Measurements from ENCODE around the gene MFSD11. TPM values are rescaled to one million over a fixed set of nuclear protein-coding genes. Genes with fewer than 3 reads are reported as not detected.

Gene MFSD11
- total and polyA plus RNA-seq, 2 of the 8 experiments (the other 6 are each of a cell fraction or from before 2014, with no cell fraction given) = 17.7 to 19.8 TPM

DNA sequence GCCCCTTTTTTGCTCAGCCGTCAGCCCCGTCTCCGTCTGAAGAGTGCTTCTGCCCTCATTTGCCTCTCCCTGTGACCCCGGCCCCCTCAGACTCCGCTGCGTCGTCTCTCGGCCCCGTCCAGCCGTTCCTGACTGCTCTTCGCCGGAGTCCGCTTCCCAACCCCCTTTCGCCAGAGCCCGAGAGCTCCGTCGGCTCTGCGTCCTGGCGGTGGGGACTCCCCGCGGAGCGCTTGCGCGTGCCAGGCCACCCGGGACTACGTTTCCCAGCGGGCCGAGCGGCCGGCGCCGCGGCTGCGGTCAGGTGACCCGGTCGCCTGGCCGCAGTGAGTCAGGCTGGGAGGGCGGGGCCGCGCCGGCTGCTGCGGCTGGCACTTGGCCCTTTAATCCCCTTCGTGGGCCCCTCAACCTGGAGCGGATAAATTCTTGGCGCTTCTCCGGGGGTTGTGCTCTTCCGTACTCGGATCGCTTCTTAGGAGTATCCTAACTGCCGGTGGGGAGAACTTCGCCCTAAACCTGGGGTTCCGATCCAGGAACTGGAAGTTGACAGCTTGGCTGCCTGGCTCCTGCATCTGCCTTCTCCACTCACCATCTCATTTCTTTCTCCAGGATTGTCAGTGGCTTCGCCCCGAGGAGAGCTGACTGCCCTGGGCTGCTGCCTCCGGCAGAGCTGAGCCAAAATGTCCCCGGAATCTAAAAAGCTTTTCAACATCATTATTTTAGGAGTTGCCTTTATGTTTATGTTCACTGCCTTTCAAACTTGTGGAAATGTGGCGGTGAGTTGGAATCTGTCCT, at the start of gene MFSD11 (continued):
- TF ChIP-seq BRCA1 (IDR thresholded peaks at IDR 0.05; ENCODE audit: low read depth, low read length) (no peak), KDM4A (IDR thresholded peaks at IDR 0.05; ENCODE audit: low read depth, low read length, severe bottlenecking) (no peak), CBX5 (IDR thresholded peaks at IDR 0.05; ENCODE audit: low read depth, low read length) (no peak), CBX8 (IDR thresholded peaks at IDR 0.05; ENCODE audit: borderline replicate concordance, low read depth, low read length) (no peak), HDAC2 (IDR thresholded peaks at IDR 0.05; ENCODE audit: borderline replicate concordance in 1 of 2, low read depth in 2 of 2, low read length in 2 of 2) (peak in 1 of 2 experiments; percentile 70; a peak in 1 of 4 replicates), POLR2A (IDR thresholded peaks at IDR 0.05; ENCODE audit: control extremely low read depth in 1 of 2, low read depth in 2 of 2, low read length in 2 of 2) (no peak), RXRA (IDR thresholded peaks at IDR 0.05; ENCODE audit: insufficient read depth, low read depth, low read length) (no peak), CTBP2 (IDR thresholded peaks at IDR 0.05; ENCODE audit: borderline replicate concordance, insufficient read depth, insufficient read length, low read length) (no peak), SIRT6 (IDR thresholded peaks at IDR 0.05; ENCODE audit: low read length) (no peak), KDM1A (IDR thresholded peaks at IDR 0.05; ENCODE audit: borderline replicate concordance, low read length) (no peak), TEAD4 (IDR thresholded peaks at IDR 0.05; ENCODE audit: low read depth, low read length) (peak; percentile 20), POLR2AphosphoS5 (IDR thresholded peaks at IDR 0.05; ENCODE audit: low read depth, low read length) (peak; percentile 68; the same call in 1 of the 2 replicates), SP2 (IDR thresholded peaks at IDR 0.05; ENCODE audit: low read length) (no peak), FOSL1 (IDR thresholded peaks at IDR 0.05; ENCODE audit: insufficient read depth, low read depth, low read length) (peak; percentile 59; the same call in 1 of the 2 replicates), SP1 (IDR thresholded peaks at IDR 0.05; ENCODE audit: low read depth, low read length) (peak; percentile 57), EP300 (IDR thresholded peaks at IDR 0.05; ENCODE audit: borderline replicate concordance in 1 of 2, low read depth in 2 of 2, low read length in 2 of 2) (peak in 1 of 2 experiments; percentile 56; a peak in 1 of 3 replicates), ZNF274 (IDR thresholded peaks at IDR 0.05; ENCODE audit: borderline replicate concordance, extremely low read depth, low read length) (no peak), CEBPB (IDR thresholded peaks at IDR 0.05; ENCODE audit: low read depth, low read length) (no peak), TAF1 (IDR thresholded peaks at IDR 0.05; ENCODE audit: low read depth, low read length) (no peak; the same call in 1 of the 2 replicates), TAF7 (optimal IDR thresholded peaks at IDR 0.05; ENCODE audit: borderline replicate concordance, low read depth, low read length) (peak; percentile 60), SIX5 (IDR thresholded peaks at IDR 0.05; ENCODE audit: low read depth, low read length) (peak; percentile 76)
- TF ChIP-seq, protein P1, sequence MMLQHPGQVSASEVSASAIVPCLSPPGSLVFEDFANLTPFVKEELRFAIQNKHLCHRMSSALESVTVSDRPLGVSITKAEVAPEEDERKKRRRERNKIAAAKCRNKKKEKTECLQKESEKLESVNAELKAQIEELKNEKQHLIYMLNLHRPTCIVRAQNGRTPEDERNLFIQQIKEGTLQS (IDR thresholded peaks at IDR 0.05; ENCODE audit: insufficient read depth, low read depth, low read length) = peak; percentile 90
- TF ChIP-seq, protein P2, sequence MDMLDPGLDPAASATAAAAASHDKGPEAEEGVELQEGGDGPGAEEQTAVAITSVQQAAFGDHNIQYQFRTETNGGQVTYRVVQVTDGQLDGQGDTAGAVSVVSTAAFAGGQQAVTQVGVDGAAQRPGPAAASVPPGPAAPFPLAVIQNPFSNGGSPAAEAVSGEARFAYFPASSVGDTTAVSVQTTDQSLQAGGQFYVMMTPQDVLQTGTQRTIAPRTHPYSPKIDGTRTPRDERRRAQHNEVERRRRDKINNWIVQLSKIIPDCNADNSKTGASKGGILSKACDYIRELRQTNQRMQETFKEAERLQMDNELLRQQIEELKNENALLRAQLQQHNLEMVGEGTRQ (IDR thresholded peaks at IDR 0.05; ENCODE audit: low read length) = peak; percentile 96
